A549 (cell line): ENCODE data around the gene PLEKHG7. TPM values are rescaled to one million over a fixed set of nuclear protein-coding genes. Genes with fewer than 3 reads are reported as not detected.

Experiments
- ATAC-seq, 2 experiments: fragments of 200-7000 bp in 1 of 2; fragments of >200 bp in 1 of 2; cut with Nextera tagmentation in 1 of 2; cut with Tn5 transposase in 1 of 2; 3 replicates each; pipeline versions ENCODE4 v1.8.0 to v1.9.1; 2018 to 2020; ENCODE audit warnings: mild to moderate bottlenecking in 1 of 2, moderate library complexity in 1 of 2
- CTCF ChIA-PET: fragments of 300-600 bp; sonication (Branson Sonifier 250); formaldehyde crosslinking; extraction: SDS; loops from one replicate; lab custom pipeline; 2021; ENCODE audit warnings: antibody characterized with exemption, inconsistent platforms; lab: Yijun Ruan, JAX
- POLR2A ChIA-PET: fragments of 350-600 bp; formaldehyde crosslinking; extraction: SDS; loops from one replicate; lab custom pipeline; 2021; ENCODE audit warnings: antibody characterized with exemption, inconsistent platforms; lab: Yijun Ruan, JAX
- DNase-seq, 2 experiments: peaks; one replicate each; pipeline versions ENCODE4 v3.0.0 to v3.0.0-alpha.2; 2011 to 2016; ENCODE audit warnings: low read depth in 1 of 2, low spot score in 1 of 2
- FAIRE-seq: peaks from 2 replicates; lab custom pipeline; 2011; peaks lifted over from hg19 to GRCh38; lab: Jason Lieb, UNC
- H3K27ac ChIP-seq, 2 experiments: fragments of >200 bp; sonication (Bioruptor Twin); formaldehyde crosslinking; 3 replicates each; pipeline ENCODE4 v1.5.1; 2016 to 2017
- H3K4me1 ChIP-seq: fragments of >200 bp; sonication (Bioruptor Twin); formaldehyde crosslinking; 3 replicates; pipeline ENCODE4 v1.6.1; 2016
- H3K4me2 ChIP-seq: fragments of >200 bp; sonication (Bioruptor Twin); formaldehyde crosslinking; 3 replicates; pipeline ENCODE4 v1.6.1; 2016
- H3K4me3 ChIP-seq: fragments of >200 bp; sonication (Bioruptor Twin); formaldehyde crosslinking; 3 replicates; pipeline ENCODE4 v1.5.1; 2016
- H3K9me3 ChIP-seq: fragments of >200 bp; sonication (Bioruptor Twin); formaldehyde crosslinking; 3 replicates; pipeline ENCODE4 v1.6.1; 2016
- BCL3 ChIP-seq: fragments of >200 bp; sonication (Bioruptor Twin); formaldehyde crosslinking; IDR thresholded peaks from 3 replicates; pipeline ENCODE4 v1.6.1; 2016
- CBX2 ChIP-seq: fragments of 200-600 bp; sonication (generic); IDR thresholded peaks from 2 replicates; pipeline ENCODE4 v1.6.1; 2016; ENCODE audit warnings: low read depth, mild to moderate bottlenecking, borderline replicate concordance
- CBX8 ChIP-seq: fragments of 200-600 bp; sonication (generic); IDR thresholded peaks from 2 replicates; pipeline ENCODE4 v1.6.1; 2016
- CEBPB ChIP-seq, 2 experiments: fragments of >200 bp in 1 of 2; sonication (Bioruptor Twin) in 1 of 2; formaldehyde crosslinking in 1 of 2; IDR thresholded peaks; 2 replicates each; pipeline ENCODE4 v1.6.1; 2012 to 2016
- CHD2 ChIP-seq: fragments of 150-350 bp; IDR thresholded peaks from 2 replicates; pipeline ENCODE4 v1.6.1; 2014; ENCODE audit warnings: low read length; ENCODE audit not compliant: partially characterized antibody
- EHF ChIP-seq: fragments of 250-450 bp; sonication (Bioruptor Pico); IDR thresholded peaks from 2 replicates; pipeline ENCODE4 v1.5.0; 2020; ENCODE audit warnings: mild to moderate bottlenecking
- EHMT2 ChIP-seq: fragments of 200-600 bp; sonication (generic); IDR thresholded peaks from 2 replicates; pipeline ENCODE4 v1.6.1; 2016; ENCODE audit warnings: antibody characterized with exemption, low read depth, mild to moderate bottlenecking, moderate library complexity
- ESRRA ChIP-seq: fragments of 150-350 bp; IDR thresholded peaks from 2 replicates; pipeline ENCODE4 v1.6.1; 2014; ENCODE audit warnings: mild to moderate bottlenecking, low read length, borderline replicate concordance
- FOSB ChIP-seq: fragments of 250-450 bp; sonication (Bioruptor Pico); IDR thresholded peaks from 2 replicates; pipeline ENCODE4 v1.5.0; 2020; ENCODE audit warnings: mild to moderate bottlenecking, moderate library complexity
- HEYL ChIP-seq: fragments of 250-450 bp; sonication (Bioruptor Pico); IDR thresholded peaks from 2 replicates; pipeline ENCODE4 v1.8.0; 2021; ENCODE audit warnings: mild to moderate bottlenecking, moderate library complexity
- HOXA7 ChIP-seq: fragments of 250-450 bp; sonication (Bioruptor Pico); IDR thresholded peaks from 2 replicates; pipeline ENCODE4 v1.5.0; 2020; ENCODE audit warnings: mild to moderate bottlenecking, moderate library complexity
- HOXB5 ChIP-seq: fragments of 250-450 bp; sonication (Bioruptor Pico); IDR thresholded peaks from 2 replicates; pipeline ENCODE4 v1.5.0; 2020; ENCODE audit warnings: mild to moderate bottlenecking, moderate library complexity
- KDM1A ChIP-seq: fragments of 200-600 bp; sonication (generic); IDR thresholded peaks from 2 replicates; pipeline ENCODE4 v1.6.1; 2016; ENCODE audit warnings: low read depth, mild to moderate bottlenecking
- KDM5A ChIP-seq: fragments of 200-600 bp; sonication (generic); IDR thresholded peaks from 2 replicates; pipeline ENCODE4 v1.6.1; 2016; ENCODE audit warnings: antibody characterized with exemption, mild to moderate bottlenecking
- NPAS2 ChIP-seq: fragments of 250-450 bp; sonication (Bioruptor Pico); IDR thresholded peaks from 2 replicates; pipeline ENCODE4 v1.8.0; 2022; ENCODE audit warnings: mild to moderate bottlenecking, moderate library complexity, borderline replicate concordance
- PHF8 ChIP-seq: fragments of 200-600 bp; sonication (generic); IDR thresholded peaks from 2 replicates; pipeline ENCODE4 v1.6.1; 2016; ENCODE audit warnings: low read depth, mild to moderate bottlenecking, antibody characterized with exemption, moderate library complexity, borderline replicate concordance
- POLR2A ChIP-seq: IDR thresholded peaks from 2 replicates; pipeline ENCODE4 v1.6.1; 2012; ENCODE audit warnings: mild to moderate bottlenecking, low read length
- POLR2AphosphoS2 ChIP-seq: conservative IDR thresholded peaks from 2 replicates; pipeline ENCODE4 v1.6.1; 2012; ENCODE audit warnings: low read length, improper control_type of control experiment, inconsistent platforms
- RAD21 ChIP-seq, 2 experiments: fragments of >200 bp in 1 of 2; sonication (Bioruptor Twin) in 1 of 2; formaldehyde crosslinking in 1 of 2; IDR thresholded peaks in 1 of 2; conservative IDR thresholded peaks in 1 of 2; 2 replicates in 1 of 2; 3 replicates in 1 of 2; pipeline ENCODE4 v1.6.1; 2012 to 2018; ENCODE audit warnings: inconsistent platforms in 1 of 2
- RARB ChIP-seq: fragments of 250-450 bp; sonication (Bioruptor Pico); IDR thresholded peaks from 2 replicates; pipeline ENCODE4 v1.8.0; 2021; ENCODE audit warnings: mild to moderate bottlenecking, moderate library complexity
- RNF2 ChIP-seq: fragments of 200-600 bp; sonication (generic); IDR thresholded peaks from 2 replicates; pipeline ENCODE4 v1.6.1; 2016; ENCODE audit warnings: low read depth, mild to moderate bottlenecking, antibody characterized with exemption, moderate library complexity, borderline replicate concordance
- TP53 ChIP-seq: fragments of 250-450 bp; sonication (Bioruptor Pico); IDR thresholded peaks from 2 replicates; pipeline ENCODE4 v1.5.0; 2021; ENCODE audit warnings: mild to moderate bottlenecking, moderate library complexity
- ZC3H11A ChIP-seq: fragments of 450-650 bp; IDR thresholded peaks from 2 replicates; pipeline ENCODE4 v1.6.1; 2014; ENCODE audit warnings: antibody characterized with exemption, mild to moderate bottlenecking
- ZFP36 ChIP-seq: fragments of 450-650 bp; IDR thresholded peaks from 2 replicates; pipeline ENCODE4 v1.6.1; 2014; ENCODE audit warnings: borderline replicate concordance; ENCODE audit not compliant: partially characterized antibody
- ZNF302 ChIP-seq: fragments of 250-450 bp; sonication (Bioruptor Pico); IDR thresholded peaks from 2 replicates; pipeline ENCODE4 v1.9.0; 2021; ENCODE audit warnings: inconsistent platforms, mild to moderate bottlenecking, moderate library complexity
- ZSCAN20 ChIP-seq: fragments of 250-450 bp; sonication (Bioruptor Pico); IDR thresholded peaks from 2 replicates; pipeline ENCODE4 v1.8.0; 2022; ENCODE audit warnings: mild to moderate bottlenecking, moderate library complexity
- WGBS: methylation state at CpG from one replicate; pipeline ENCODE4 v1.1.6; 2017; ENCODE audit errors: missing lambda C conversion rate; 5-methylcytosine and 5-hydroxymethylcytosine counted together
- polyA plus RNA-seq, 4 experiments: library from polyadenylated mRNA; depleted of rRNA in 3 of 4; stranded (reverse); fragments of >200 nt; fragmentation: RNase III in 1 of 4; extraction: RNeasy Plus Mini Kit Qiagen cat#74134 plus additional on column Dnase treatment in 1 of 4; gene quantifications; 2 replicates in 3 of 4; 3 replicates in 1 of 4; pipeline ENCODE4 v1.2.3, GENCODE V29; 2011 to 2017
- TF ChIP-seq, protein P1 (sequence below): fragments of 450-650 bp; IDR thresholded peaks from 2 replicates; pipeline ENCODE4 v1.6.1; 2014; ENCODE audit warnings: antibody characterized with exemption
- TF ChIP-seq, protein P2 (sequence below): fragments of >200 bp; sonication (Bioruptor Twin); formaldehyde crosslinking; IDR thresholded peaks from 2 replicates; pipeline ENCODE4 v1.6.1; 2016
- TF ChIP-seq, protein P3 (sequence below): fragments of 250-450 bp; sonication (Bioruptor Pico); IDR thresholded peaks from 2 replicates; pipeline ENCODE4 v1.5.0; 2020; ENCODE audit warnings: low read depth, mild to moderate bottlenecking, moderate library complexity
- TF ChIP-seq, protein P4 (sequence below): IDR thresholded peaks from 2 replicates; pipeline ENCODE4 v1.6.1; 2012

Gene PLEKHG7
- polyA plus RNA-seq, 2 of the 4 experiments (the other 2 are of a cell fraction) = 0.03 to 0.05 TPM

DNA sequence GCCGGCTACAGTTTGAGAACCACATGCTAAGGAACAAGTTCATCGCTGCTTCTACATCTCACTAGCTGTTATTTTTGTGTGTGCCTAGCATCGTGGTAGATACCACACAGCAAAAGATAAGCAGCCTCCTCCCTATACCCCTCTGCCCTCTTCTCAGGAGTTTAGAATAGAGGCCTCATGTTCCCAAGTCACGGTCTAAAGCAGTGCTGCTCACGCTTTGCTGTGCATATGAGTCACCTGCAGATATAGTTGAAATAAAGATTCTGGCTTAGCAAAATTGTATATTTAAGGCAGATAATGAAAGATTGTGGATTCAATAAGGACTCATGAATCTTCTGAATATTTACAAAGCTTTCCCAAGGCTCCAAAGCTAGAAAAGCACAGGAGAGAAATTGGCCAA lies 28.0 kb downstream of the PLEKHG7 start:
- ATAC-seq = no peak
- no peak for FAIRE-seq
- Histone ChIP-seq H3K4me1 (no peaks in the 10 kb centered on the region), H3K4me2 (no peak overlapping the region), H3K4me3 (no peak overlapping the region), H3K9me3 (0 out of 3 replicates have a peak, but pooled peaks cover 1% of the 10 kb centered on the region), H3K27ac (no peak overlapping the region)
- WGBS = 77% methylated on average over 5 of the region's 5 CpGs
- TF ChIP-seq HEYL (no peak), ZFP36 (no peak), FOSB (no peak), ZSCAN20 (no peak), KDM5A (no peak), KDM1A (no peak), TP53 (CRISPR knock-in tag) (no peak), HOXB5 (no peak), ESRRA (no peak), EHMT2 (no peak), ZC3H11A (no peak), RARB (CRISPR knock-in tag) (no peak)
- TF ChIP-seq, protein P1, sequence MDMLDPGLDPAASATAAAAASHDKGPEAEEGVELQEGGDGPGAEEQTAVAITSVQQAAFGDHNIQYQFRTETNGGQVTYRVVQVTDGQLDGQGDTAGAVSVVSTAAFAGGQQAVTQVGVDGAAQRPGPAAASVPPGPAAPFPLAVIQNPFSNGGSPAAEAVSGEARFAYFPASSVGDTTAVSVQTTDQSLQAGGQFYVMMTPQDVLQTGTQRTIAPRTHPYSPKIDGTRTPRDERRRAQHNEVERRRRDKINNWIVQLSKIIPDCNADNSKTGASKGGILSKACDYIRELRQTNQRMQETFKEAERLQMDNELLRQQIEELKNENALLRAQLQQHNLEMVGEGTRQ = no peak
- no peak for DNase-seq
- POLR2A ChIA-PET = no interaction called here
- CTCF ChIA-PET = interaction anchor here (1.1 to 1.4 kb wide), 2 partner anchors 17 to 55 kb away, joined by 3 read pairs; no protein-coding TSS in a partner anchor

- Histone ChIP-seq H3K9me3 (no peaks in the 10 kb centered on the region), H3K27ac (no peak overlapping the region), H3K4me1 (no peaks in the 10 kb centered on the region)
- POLR2A ChIA-PET = no interaction called here
- TF ChIP-seq EHMT2 (no peak), ZFP36 (no peak), NPAS2 (CRISPR knock-in tag) (no peak), HOXA7 (CRISPR knock-in tag) (no peak), PHF8 (no peak), RAD21 (conservative IDR thresholded peaks at IDR 0.05 in 1 of 2, IDR thresholded peaks at IDR 0.05 in 1 of 2) (no peak), RNF2 (no peak), CEBPB (IDR thresholded peaks at IDR 0.05) (no peak), KDM1A (no peak), EHF (CRISPR knock-in tag) (no peak), HOXB5 (no peak), RARB (CRISPR knock-in tag) (no peak), BCL3 (no peak), TP53 (CRISPR knock-in tag) (no peak)
- TF ChIP-seq, protein P2, sequence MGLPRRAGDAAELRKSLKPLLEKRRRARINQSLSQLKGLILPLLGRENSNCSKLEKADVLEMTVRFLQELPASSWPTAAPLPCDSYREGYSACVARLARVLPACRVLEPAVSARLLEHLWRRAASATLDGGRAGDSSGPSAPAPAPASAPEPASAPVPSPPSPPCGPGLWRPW = no peak
- TF ChIP-seq, all 56 proteins: peak for 0
- H3K4me2 ChIP-seq = no peak overlapping the region
- ATAC-seq (no peak), FAIRE-seq (no peak), DNase-seq (no peak)
- CTCF ChIA-PET = interaction anchor here (0.5 kb wide), 1 partner anchor 1351 kb away, joined by 3 read pairs; no protein-coding TSS in a partner anchor
- WGBS = 73% methylated on average over 5 of the region's 5 CpGs
- H3K4me3 ChIP-seq = no peak overlapping the region
Measured at GRCh38 chr12:92732216-92732615, 29.4 kb downstream of the PLEKHG7 start.

GRCh38 chr12:92732716-92733115 lies 29.9 kb downstream of the PLEKHG7 start:
- WGBS = 57% methylated on average over 6 of the region's 6 CpGs
- DNase-seq (no peak), ATAC-seq (no peak), FAIRE-seq (no peak)
- no peak overlapping the region for H3K27ac ChIP-seq
- ChIA-PET POLR2A (no interaction called here), CTCF (interaction anchor here (0.5 to 1.1 kb wide), 2 partner anchors 11 to 1351 kb away, joined by 3 read pairs; no protein-coding TSS in a partner anchor)
- no peaks in the 10 kb centered on the region for H3K9me3 ChIP-seq
- H3K4me1 ChIP-seq = no peaks in the 10 kb centered on the region
- no peak overlapping the region for H3K4me3 ChIP-seq
- H3K4me2 ChIP-seq = no peak overlapping the region
- TF ChIP-seq POLR2AphosphoS2 (no peak), CBX8 (no peak), HEYL (no peak), ZNF302 (CRISPR knock-in tag) (no peak), POLR2A (no peak), ESRRA (no peak), CHD2 (no peak), ZC3H11A (no peak), KDM5A (no peak), HOXA7 (CRISPR knock-in tag) (no peak), NPAS2 (CRISPR knock-in tag) (no peak), CBX2 (no peak), CEBPB (IDR thresholded peaks at IDR 0.05) (no peak)
- TF ChIP-seq, protein P3, sequence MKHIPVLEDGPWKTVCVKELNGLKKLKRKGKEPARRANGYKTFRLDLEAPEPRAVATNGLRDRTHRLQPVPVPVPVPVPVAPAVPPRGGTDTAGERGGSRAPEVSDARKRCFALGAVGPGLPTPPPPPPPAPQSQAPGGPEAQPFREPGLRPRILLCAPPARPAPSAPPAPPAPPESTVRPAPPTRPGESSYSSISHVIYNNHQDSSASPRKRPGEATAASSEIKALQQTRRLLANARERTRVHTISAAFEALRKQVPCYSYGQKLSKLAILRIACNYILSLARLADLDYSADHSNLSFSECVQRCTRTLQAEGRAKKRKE (CRISPR knock-in tag) = no peak
- TF ChIP-seq, protein P4, sequence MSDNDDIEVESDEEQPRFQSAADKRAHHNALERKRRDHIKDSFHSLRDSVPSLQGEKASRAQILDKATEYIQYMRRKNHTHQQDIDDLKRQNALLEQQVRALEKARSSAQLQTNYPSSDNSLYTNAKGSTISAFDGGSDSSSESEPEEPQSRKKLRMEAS = no peak
